Neuronal stem cell (in vitro differentiated cells): ENCODE results near the gene ARHGAP35.

Source experiments
- DNase-seq: peaks from one replicate; pipeline ENCODE4 v3.0.0-alpha.2; 2013; ENCODE audit warnings: low spot score
- H2AFZ ChIP-seq: one replicate; pipeline ENCODE4 v1.6.1; 2013; ENCODE audit warnings: mild to moderate bottlenecking, low read length, inconsistent platforms
- H2AK5ac ChIP-seq: 2 replicates; pipeline ENCODE4 v1.6.1; 2013; ENCODE audit warnings: low read depth, mild to moderate bottlenecking, inconsistent platforms, low read length, moderate library complexity, mixed read lengths
- H2BK120ac ChIP-seq: 2 replicates; pipeline ENCODE4 v1.6.1; 2013; ENCODE audit warnings: low read depth, mild to moderate bottlenecking, inconsistent platforms, low read length, moderate library complexity, mixed read lengths
- H2BK12ac ChIP-seq: one replicate; pipeline ENCODE4 v1.6.1; 2013; ENCODE audit warnings: low read length, inconsistent platforms
- H2BK15ac ChIP-seq: 2 replicates; pipeline ENCODE4 v1.6.1; 2013; ENCODE audit warnings: mild to moderate bottlenecking, low read length, inconsistent platforms, mixed read lengths
- H2BK5ac ChIP-seq: one replicate; pipeline ENCODE4 v1.6.1; 2013; ENCODE audit warnings: inconsistent platforms, mild to moderate bottlenecking, low read length, moderate library complexity
- H3K14ac ChIP-seq: one replicate; pipeline ENCODE4 v1.6.1; 2013; ENCODE audit warnings: low read length, inconsistent platforms
- H3K18ac ChIP-seq: 2 replicates; pipeline ENCODE4 v1.6.1; 2013; ENCODE audit warnings: low read length, inconsistent platforms
- H3K23ac ChIP-seq: 2 replicates; pipeline ENCODE4 v1.6.1; 2013; ENCODE audit warnings: low read depth, mild to moderate bottlenecking, mixed read lengths, low read length, inconsistent platforms; ENCODE audit not compliant: poor library complexity
- H3K27ac ChIP-seq: replicated peaks from 3 replicates; pipeline ENCODE4 v1.5.1; 2013; ENCODE audit warnings: low read length, inconsistent platforms
- H3K27me3 ChIP-seq, 3 experiments: 2 replicates each; pipeline ENCODE4 v1.6.1; 2013; ENCODE audit warnings: low read length in 3 of 3, mild to moderate bottlenecking in 2 of 3, inconsistent platforms in 1 of 3, low read depth in 1 of 3, mixed read lengths in 1 of 3, moderate library complexity in 1 of 3; ENCODE audit not compliant: control insufficient read depth in 3 of 3, insufficient read depth in 3 of 3
- H3K36me3 ChIP-seq, 2 donors: replicated peaks in 1 of 2; 2 replicates each; pipeline ENCODE4 v1.6.1; 2013; ENCODE audit warnings: low read length in 2 of 2; ENCODE audit not compliant: control insufficient read depth in 2 of 2, insufficient read depth in 2 of 2
- H3K4ac ChIP-seq: 2 replicates; pipeline ENCODE4 v1.6.1; 2013; ENCODE audit warnings: inconsistent platforms, mild to moderate bottlenecking, low read length, moderate library complexity
- H3K4me1 ChIP-seq, 2 donors: 1 replicate in 1 of 2; 2 replicates in 1 of 2; pipeline ENCODE4 v1.6.1; 2013; ENCODE audit warnings: low read length in 2 of 2, low read depth in 1 of 2; ENCODE audit not compliant: control insufficient read depth in 2 of 2, insufficient read depth in 1 of 2
- H3K4me2 ChIP-seq: one replicate; pipeline ENCODE4 v1.6.1; 2013; ENCODE audit warnings: mild to moderate bottlenecking, low read length, inconsistent platforms; ENCODE audit not compliant: insufficient read depth, poor library complexity, severe bottlenecking
- H3K4me3 ChIP-seq, 2 donors: 2 replicates each; pipeline ENCODE4 v1.5.1; 2013; ENCODE audit warnings: low read length in 2 of 2, mild to moderate bottlenecking in 2 of 2, inconsistent platforms in 1 of 2, moderate library complexity in 1 of 2
- H3K79me1 ChIP-seq: one replicate; pipeline ENCODE4 v1.6.1; 2013; ENCODE audit warnings: low read depth, mild to moderate bottlenecking, inconsistent platforms, low read length, moderate library complexity
- H3K9ac ChIP-seq: one replicate; pipeline ENCODE4 v1.6.1; 2013; ENCODE audit warnings: mild to moderate bottlenecking, low read depth, low read length, inconsistent platforms; ENCODE audit not compliant: poor library complexity
- H3K9me3 ChIP-seq, 2 donors: replicated peaks in 1 of 2; 2 replicates each; pipeline versions ENCODE3 to v1.6.1; 2013; ENCODE audit warnings: low read length in 2 of 2, mild to moderate bottlenecking in 2 of 2, inconsistent platforms in 1 of 2, low read depth in 1 of 2, mixed read lengths in 1 of 2, moderate library complexity in 1 of 2; ENCODE audit not compliant: control insufficient read depth in 2 of 2, insufficient read depth in 1 of 2
- H4K8ac ChIP-seq: one replicate; pipeline ENCODE4 v1.6.1; 2013; ENCODE audit warnings: low read depth, mild to moderate bottlenecking, inconsistent platforms, low read length, moderate library complexity
- H4K91ac ChIP-seq: one replicate; pipeline ENCODE4 v1.6.1; 2013; ENCODE audit warnings: low read length, low read depth, mild to moderate bottlenecking, inconsistent platforms; ENCODE audit not compliant: poor library complexity
- WGBS, 2 donors: extraction: QIAGEN DNeasy Blood & Tissue Kit; methylation state at CpG; one replicate each; pipeline ENCODE4 v1.1.7; 2013; ENCODE audit warnings: missing lambda C conversion rate in 2 of 2, mixed read lengths in 1 of 2; ENCODE audit not compliant: insufficient read length in 2 of 2, insufficient replicate concordance in 1 of 2; ENCODE audit errors: extremely low coverage in 2 of 2; 5-methylcytosine and 5-hydroxymethylcytosine counted together

ARHGAP35 gene

DNA sequence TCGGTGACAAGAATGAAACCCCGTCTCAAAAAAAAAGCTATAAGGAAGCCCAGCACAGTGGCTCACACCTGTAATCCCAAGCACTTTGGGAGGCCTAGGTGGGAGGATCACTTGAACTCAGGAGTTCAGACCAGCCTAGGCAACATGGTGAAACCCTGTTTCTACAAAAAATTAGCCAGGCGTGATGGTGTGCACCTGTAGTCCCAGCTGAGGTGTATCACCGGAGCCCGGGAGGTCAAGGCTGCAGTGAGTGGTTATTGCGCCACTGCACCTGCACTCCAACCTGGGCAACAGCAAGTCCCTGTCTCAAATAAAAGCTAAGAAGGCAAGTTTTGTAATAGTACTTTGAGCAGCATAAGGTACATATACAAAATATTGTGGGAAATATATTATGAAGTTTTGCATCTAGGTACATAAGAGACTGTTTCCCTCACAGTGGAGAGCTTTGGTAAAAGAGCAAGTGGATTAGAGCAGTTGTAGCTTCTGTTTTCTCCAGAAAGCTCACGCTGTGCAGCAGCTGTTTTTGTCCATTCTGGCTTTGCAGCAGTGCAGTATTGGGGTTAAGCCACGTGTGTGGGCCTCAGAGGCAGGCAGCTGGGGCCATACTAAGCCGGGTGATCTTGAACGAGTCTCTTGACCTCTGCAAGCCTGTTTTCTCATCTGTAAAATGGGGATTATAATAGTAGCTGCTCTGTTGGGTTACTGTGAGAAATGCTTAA lies 35.4 kb downstream of the ARHGAP35 start:
- Histone ChIP-seq H3K18ac (no peak overlapping the region), H3K9ac (no peak overlapping the region), H3K14ac (no peak overlapping the region), H2BK15ac (no peak overlapping the region), H3K27ac (no peak overlapping the region), H3K4ac (no peak overlapping the region), H2AK5ac (no peak overlapping the region), H3K4me2 (no peak overlapping the region), H4K8ac (no peak overlapping the region), H3K23ac (no peak overlapping the region), H4K91ac (no peak overlapping the region), H2AFZ (no peak overlapping the region), H3K79me1 (peaks cover 4% of the 10 kb centered on the region), H3K27me3 (no peaks in the 10 kb centered on the region), H2BK12ac (no peak overlapping the region), H3K9me3 (no peaks in the 10 kb centered on the region), H3K4me1 (peaks cover 0 to 2% of the 10 kb centered on the region in 2 donors), H2BK120ac (no peak overlapping the region), H3K36me3 (peaks cover 0 to 16% of the 10 kb centered on the region in 2 donors), H2BK5ac (no peak overlapping the region), H3K4me3 (no peak overlapping the region)
- no CpG with 5 or more reads among the region's 10 CpGs for WGBS, 2 donors
- DNase-seq = no peak

DNA sequence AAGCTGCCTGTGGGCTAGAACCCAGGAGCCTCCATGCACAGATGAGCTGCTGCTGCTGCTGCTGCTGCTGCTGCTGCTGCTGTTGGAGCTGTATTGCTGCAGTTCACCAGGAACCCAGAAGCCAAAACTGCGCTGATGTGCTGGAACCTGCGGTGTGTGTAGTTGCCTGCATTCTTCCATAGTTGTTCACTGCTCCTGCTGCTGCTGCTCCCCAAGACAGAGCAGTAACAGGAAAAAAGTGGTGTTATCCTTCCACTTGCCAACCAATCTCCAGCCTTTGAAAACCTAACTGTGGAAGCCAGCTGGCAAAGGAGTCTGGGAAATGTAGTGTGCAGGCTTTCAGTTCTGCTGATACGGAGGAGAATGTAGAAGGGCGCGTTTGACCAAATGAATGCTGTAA lies 37.9 kb downstream of the ARHGAP35 start:
- Histone ChIP-seq H3K36me3 (peaks cover 0 to 10% of the 10 kb centered on the region in 2 donors), H3K23ac (no peak overlapping the region), H3K79me1 (peaks cover 6% of the 10 kb centered on the region), H3K9me3 (no peaks in the 10 kb centered on the region), H4K8ac (no peak overlapping the region), H4K91ac (no peak overlapping the region), H2BK15ac (no peak overlapping the region), H2BK5ac (no peak overlapping the region), H3K4me1 (peaks cover 4% of the 10 kb centered on the region in 2 donors), H2AFZ (no peak overlapping the region), H3K4ac (no peak overlapping the region), H2BK120ac (no peak overlapping the region), H3K4me2 (no peak overlapping the region), H2AK5ac (no peak overlapping the region), H3K14ac (no peak overlapping the region), H3K27ac (no peak overlapping the region), H2BK12ac (no peak overlapping the region), H3K18ac (no peak overlapping the region), H3K9ac (no peak overlapping the region), H3K4me3 (no peak overlapping the region), H3K27me3 (no peaks in the 10 kb centered on the region)
- no CpG with 5 or more reads among the region's 5 CpGs for WGBS, 2 donors
- DNase-seq = no peak

DNA sequence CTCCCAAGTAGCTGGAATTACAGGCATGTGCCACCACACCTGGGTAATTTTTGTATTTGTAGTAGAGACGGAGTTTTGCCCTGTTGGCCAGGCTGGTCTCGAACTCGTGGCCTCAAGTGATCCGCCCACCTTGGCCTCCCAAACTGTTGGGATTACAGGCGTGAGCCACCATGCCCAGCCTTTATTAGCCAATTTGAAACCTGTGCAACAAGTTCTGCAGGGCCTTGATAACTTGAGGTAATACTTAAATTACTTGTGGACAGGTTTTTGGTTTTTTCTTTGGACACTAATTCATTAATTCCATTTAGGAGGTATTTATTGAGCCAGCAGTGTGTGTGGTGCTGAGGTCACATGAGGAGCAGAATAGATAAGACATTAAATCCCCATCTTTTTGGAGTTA lies 39.5 kb downstream of the ARHGAP35 start:
- Histone ChIP-seq H2AFZ (no peak overlapping the region), H2BK12ac (no peak overlapping the region), H2AK5ac (no peak overlapping the region), H3K27me3 (no peaks in the 10 kb centered on the region), H3K79me1 (peaks cover 6% of the 10 kb centered on the region), H3K14ac (no peak overlapping the region), H3K36me3 (peaks cover 0 to 9% of the 10 kb centered on the region in 2 donors), H3K9ac (no peak overlapping the region), H3K18ac (no peak overlapping the region), H2BK5ac (no peak overlapping the region), H2BK15ac (no peak overlapping the region), H3K4me1 (peaks cover 4 to 7% of the 10 kb centered on the region in 2 donors), H2BK120ac (no peak overlapping the region), H3K4me2 (no peak overlapping the region), H3K4me3 (no peak overlapping the region), H3K4ac (no peak overlapping the region), H3K23ac (no peak overlapping the region), H4K91ac (no peak overlapping the region), H4K8ac (no peak overlapping the region), H3K9me3 (no peaks in the 10 kb centered on the region), H3K27ac (no peak overlapping the region)
- WGBS, 2 donors = no CpG with 5 or more reads among the region's 5 CpGs
- no peak for DNase-seq

DNA sequence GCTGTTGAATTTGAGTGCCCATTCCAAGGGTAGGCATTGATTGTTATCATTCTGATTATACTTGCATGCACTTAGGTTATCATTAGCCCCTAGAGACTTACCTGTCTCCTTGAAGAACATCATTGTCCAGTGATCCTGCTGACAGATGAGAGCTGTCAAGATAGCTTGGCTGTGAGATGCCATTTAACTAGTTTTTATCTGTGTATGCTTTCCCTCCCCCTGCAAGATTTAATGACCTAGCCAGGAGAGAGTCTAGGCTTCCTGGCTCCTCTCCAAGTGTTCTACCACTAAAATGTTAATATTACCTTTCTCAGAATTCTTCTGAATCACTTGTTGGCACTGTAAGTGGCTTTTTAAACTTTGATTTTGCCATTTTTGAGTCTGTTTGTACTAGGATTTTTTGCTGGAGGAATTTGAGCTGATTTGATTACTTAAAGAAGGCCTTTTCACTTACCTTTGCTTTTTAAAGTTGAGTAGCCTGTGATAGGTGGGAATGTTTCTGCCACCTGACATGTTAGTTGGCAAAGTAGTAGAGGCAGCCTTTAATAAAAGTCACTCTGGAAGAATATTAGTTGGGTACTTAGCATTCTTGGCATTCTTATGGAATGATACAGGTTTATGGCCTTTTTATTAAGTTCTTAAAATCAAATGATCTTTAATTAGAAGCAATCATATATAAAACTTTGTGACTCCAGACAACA lies 41.1 kb downstream of the ARHGAP35 start:
- peaks cover 0 to 5% of the 10 kb centered on the region in 2 donors for H3K36me3 ChIP-seq
- no peak overlapping the region for H2BK5ac ChIP-seq
- H3K9ac ChIP-seq = no peak overlapping the region
- H3K4me2 ChIP-seq = no peak overlapping the region
- H4K91ac ChIP-seq = no peak overlapping the region
- H4K8ac ChIP-seq = no peak overlapping the region
- H2AK5ac ChIP-seq = no peak overlapping the region
- H3K4me3 ChIP-seq = no peak overlapping the region
- no peaks in the 10 kb centered on the region for H3K9me3 ChIP-seq
- no peak overlapping the region for H3K4ac ChIP-seq
- H3K4me1 ChIP-seq = peaks cover 4 to 7% of the 10 kb centered on the region in 2 donors
- no peak overlapping the region for H3K18ac ChIP-seq
- no peak overlapping the region for H3K23ac ChIP-seq
- DNase-seq = no peak
- H2BK15ac ChIP-seq = no peak overlapping the region
- H2AFZ ChIP-seq = no peak overlapping the region
- H2BK12ac ChIP-seq = no peak overlapping the region
- H3K79me1 ChIP-seq = peaks cover 6% of the 10 kb centered on the region
- no peak overlapping the region for H3K27ac ChIP-seq
- no peak overlapping the region for H3K14ac ChIP-seq
- no peaks in the 10 kb centered on the region for H3K27me3 ChIP-seq
- no peak overlapping the region for H2BK120ac ChIP-seq
